ENCODE data around the gene RAMP3. TPM values are rescaled to one million over a fixed set of nuclear protein-coding genes. Genes with fewer than 3 reads are reported as not detected.

The RAMP3 gene
- total and polyA plus RNA-seq, 9 of the 15 experiments (the other 6 are each of a cell fraction or from before 2014, with no cell fraction given), result not detected

- TF ChIP-seq FOXK1 (CRISPR knock-in tag; IDR thresholded peaks at IDR 0.05; ENCODE audit: borderline replicate concordance), result no peak
- TF ChIP-seq ZNF584 (CRISPR knock-in tag; IDR thresholded peaks at IDR 0.05; ENCODE audit: low read depth), result 0 out of 2 replicates have a peak, but pooled peaks have one; percentile 43
- TF ChIP-seq OTX1 (CRISPR knock-in tag; IDR thresholded peaks at IDR 0.05), result no peak
- TF ChIP-seq HDAC8 (tag; IDR thresholded peaks at IDR 0.05), result no peak
- no peak for TF ChIP-seq SAFB2 (IDR thresholded peaks at IDR 0.05; ENCODE audit: borderline replicate concordance, low read depth, low read length, severe bottlenecking)
- TF ChIP-seq ZNF431 (CRISPR knock-in tag; IDR thresholded peaks at IDR 0.05), result no peak
- TF ChIP-seq ZNF717 (CRISPR knock-in tag; IDR thresholded peaks at IDR 0.05), result no peak
- TF ChIP-seq PTRF (tag; IDR thresholded peaks at IDR 0.05), result no peak
- no peak for TF ChIP-seq ZNF133 (CRISPR knock-in tag; IDR thresholded peaks at IDR 0.05)
- no peak for TF ChIP-seq CC2D1A (IDR thresholded peaks at IDR 0.05)
- no peak for TF ChIP-seq FOXJ3 (CRISPR knock-in tag; IDR thresholded peaks at IDR 0.05)
- peak; percentile 91 for TF ChIP-seq DPF2 (IDR thresholded peaks at IDR 0.05)
- no peak for TF ChIP-seq KDM2B (CRISPR knock-in tag; IDR thresholded peaks at IDR 0.05)
- TF ChIP-seq MAFG (tag; conservative IDR thresholded peaks at IDR 0.05), result peak; percentile 38; the same call in 1 of the 2 replicates
- peak; percentile 65 for TF ChIP-seq CBFA2T3 (IDR thresholded peaks at IDR 0.05)
- peak; percentile 16 for TF ChIP-seq ZFP36 (IDR thresholded peaks at IDR 0.05; ENCODE audit: low read depth, low read length, partially characterized antibody)
- 0 out of 2 replicates have a peak, but pooled peaks have one; percentile 58 for TF ChIP-seq ZNF766 (CRISPR knock-in tag; conservative IDR thresholded peaks at IDR 0.05)
- no peak for TF ChIP-seq POLR2B (IDR thresholded peaks at IDR 0.05; ENCODE audit: low read depth, partially characterized antibody)
- TF ChIP-seq MEF2D (tag; conservative IDR thresholded peaks at IDR 0.05; ENCODE audit: low read depth), result no peak
- TF ChIP-seq E2F6 (IDR thresholded peaks at IDR 0.05; ENCODE audit: borderline replicate concordance in 1 of 2, extremely low read depth in 1 of 2, insufficient read depth in 1 of 2, insufficient read length in 1 of 2, low read depth in 1 of 2, low read length in 1 of 2, poor library complexity in 1 of 2, severe bottlenecking in 1 of 2), result no peak
- no peak for TF ChIP-seq CCAR2 (IDR thresholded peaks at IDR 0.05; ENCODE audit: low read depth, low read length)
- no peak for TF ChIP-seq EZH2 (IDR thresholded peaks at IDR 0.05; ENCODE audit: borderline replicate concordance, low read depth, low read length)
- TF ChIP-seq NR1H2 (CRISPR knock-in tag; IDR thresholded peaks at IDR 0.05), result no peak
- peak; percentile 81 for TF ChIP-seq CXXC5 (CRISPR knock-in tag; IDR thresholded peaks at IDR 0.05)
- no peak for TF ChIP-seq DIDO1 (tag; IDR thresholded peaks at IDR 0.05; ENCODE audit: low read depth)
- no peak for TF ChIP-seq HNRNPUL1 (IDR thresholded peaks at IDR 0.05; ENCODE audit: low read length)
- TF ChIP-seq ZKSCAN3 (CRISPR knock-in tag; IDR thresholded peaks at IDR 0.05), result no peak
- TF ChIP-seq TRIM24 (IDR thresholded peaks at IDR 0.05), result no peak
- no peak for TF ChIP-seq HES1 (IDR thresholded peaks at IDR 0.05; ENCODE audit: low read depth)
- TF ChIP-seq FUS (optimal IDR thresholded peaks at IDR 0.05; ENCODE audit: low read depth, low read length), result no peak
- TF ChIP-seq HDAC3 (IDR thresholded peaks at IDR 0.05; ENCODE audit: borderline replicate concordance, partially characterized antibody), result no peak
Observed at GRCh38 chr7:45138433-45139267, 18.9 kb upstream of the RAMP3 start (continued).
